ENCODE measurements around the gene NRG3. TPM values are rescaled to one million over a fixed set of nuclear protein-coding genes. Genes with fewer than 3 reads are reported as not detected.

NRG3 gene
- total RNA-seq, 1 experiment from 2014 or later, result not detected

DNA sequence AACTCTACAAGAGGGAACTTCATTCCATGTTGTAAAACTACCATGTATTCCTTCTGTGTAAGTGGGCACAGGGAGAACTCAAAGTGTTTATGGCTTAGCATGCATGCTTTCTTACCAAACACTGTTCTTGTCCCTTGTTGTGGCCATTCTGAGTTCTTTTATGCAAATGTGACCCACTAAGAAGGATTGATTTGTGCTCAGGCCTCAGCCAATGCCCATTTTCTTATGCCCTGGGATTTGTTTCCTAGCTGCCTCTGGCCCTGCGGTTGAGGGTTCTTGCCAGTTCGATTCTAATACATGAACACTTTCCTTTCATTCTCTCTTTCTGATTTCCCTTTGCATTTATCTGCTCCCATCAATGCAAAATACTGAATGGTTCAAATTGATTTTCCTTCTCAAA, 316.7 kb downstream of the NRG3 start:
- intact Hi-C loops (cut with micrococcal nuclease), result no loop called here
- TF ChIP-seq ELF1 (IDR thresholded peaks at IDR 0.05; ENCODE audit: borderline replicate concordance, low read depth), result no peak
- TF ChIP-seq, protein P1, sequence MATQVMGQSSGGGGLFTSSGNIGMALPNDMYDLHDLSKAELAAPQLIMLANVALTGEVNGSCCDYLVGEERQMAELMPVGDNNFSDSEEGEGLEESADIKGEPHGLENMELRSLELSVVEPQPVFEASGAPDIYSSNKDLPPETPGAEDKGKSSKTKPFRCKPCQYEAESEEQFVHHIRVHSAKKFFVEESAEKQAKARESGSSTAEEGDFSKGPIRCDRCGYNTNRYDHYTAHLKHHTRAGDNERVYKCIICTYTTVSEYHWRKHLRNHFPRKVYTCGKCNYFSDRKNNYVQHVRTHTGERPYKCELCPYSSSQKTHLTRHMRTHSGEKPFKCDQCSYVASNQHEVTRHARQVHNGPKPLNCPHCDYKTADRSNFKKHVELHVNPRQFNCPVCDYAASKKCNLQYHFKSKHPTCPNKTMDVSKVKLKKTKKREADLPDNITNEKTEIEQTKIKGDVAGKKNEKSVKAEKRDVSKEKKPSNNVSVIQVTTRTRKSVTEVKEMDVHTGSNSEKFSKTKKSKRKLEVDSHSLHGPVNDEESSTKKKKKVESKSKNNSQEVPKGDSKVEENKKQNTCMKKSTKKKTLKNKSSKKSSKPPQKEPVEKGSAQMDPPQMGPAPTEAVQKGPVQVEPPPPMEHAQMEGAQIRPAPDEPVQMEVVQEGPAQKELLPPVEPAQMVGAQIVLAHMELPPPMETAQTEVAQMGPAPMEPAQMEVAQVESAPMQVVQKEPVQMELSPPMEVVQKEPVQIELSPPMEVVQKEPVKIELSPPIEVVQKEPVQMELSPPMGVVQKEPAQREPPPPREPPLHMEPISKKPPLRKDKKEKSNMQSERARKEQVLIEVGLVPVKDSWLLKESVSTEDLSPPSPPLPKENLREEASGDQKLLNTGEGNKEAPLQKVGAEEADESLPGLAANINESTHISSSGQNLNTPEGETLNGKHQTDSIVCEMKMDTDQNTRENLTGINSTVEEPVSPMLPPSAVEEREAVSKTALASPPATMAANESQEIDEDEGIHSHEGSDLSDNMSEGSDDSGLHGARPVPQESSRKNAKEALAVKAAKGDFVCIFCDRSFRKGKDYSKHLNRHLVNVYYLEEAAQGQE (IDR thresholded peaks at IDR 0.05; ENCODE audit: low read depth), result no peak
- TF ChIP-seq FOSL1 (IDR thresholded peaks at IDR 0.05; ENCODE audit: low read depth), result no peak
- TF ChIP-seq SP1 (IDR thresholded peaks at IDR 0.05; ENCODE audit: low read depth), result no peak
- TF ChIP-seq, protein P2, sequence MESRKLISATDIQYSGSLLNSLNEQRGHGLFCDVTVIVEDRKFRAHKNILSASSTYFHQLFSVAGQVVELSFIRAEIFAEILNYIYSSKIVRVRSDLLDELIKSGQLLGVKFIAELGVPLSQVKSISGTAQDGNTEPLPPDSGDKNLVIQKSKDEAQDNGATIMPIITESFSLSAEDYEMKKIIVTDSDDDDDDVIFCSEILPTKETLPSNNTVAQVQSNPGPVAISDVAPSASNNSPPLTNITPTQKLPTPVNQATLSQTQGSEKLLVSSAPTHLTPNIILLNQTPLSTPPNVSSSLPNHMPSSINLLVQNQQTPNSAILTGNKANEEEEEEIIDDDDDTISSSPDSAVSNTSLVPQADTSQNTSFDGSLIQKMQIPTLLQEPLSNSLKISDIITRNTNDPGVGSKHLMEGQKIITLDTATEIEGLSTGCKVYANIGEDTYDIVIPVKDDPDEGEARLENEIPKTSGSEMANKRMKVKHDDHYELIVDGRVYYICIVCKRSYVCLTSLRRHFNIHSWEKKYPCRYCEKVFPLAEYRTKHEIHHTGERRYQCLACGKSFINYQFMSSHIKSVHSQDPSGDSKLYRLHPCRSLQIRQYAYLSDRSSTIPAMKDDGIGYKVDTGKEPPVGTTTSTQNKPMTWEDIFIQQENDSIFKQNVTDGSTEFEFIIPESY (IDR thresholded peaks at IDR 0.05; ENCODE audit: extremely low read depth, insufficient replicate concordance, low read length), result no peak
- TF ChIP-seq MAX (IDR thresholded peaks at IDR 0.05), result no peak
- H3K9me3 ChIP-seq (ENCODE audit: control insufficient read depth in 1 of 2, insufficient read depth in 1 of 2, low read depth in 1 of 2, low read length in 2 of 2), result peaks cover 5 to 13% of the 10 kb centered on the region in 2 experiments; a peak in 2 of 4 replicates

More for the DNA sequence above, 316.7 kb downstream of the NRG3 start:
- DNase-seq (ENCODE audit: low read depth, low spot score) (no peak), ATAC-seq (no peak)
- Histone ChIP-seq H3K27me3 (ENCODE audit: insufficient read depth, low read length) (no peaks in the 10 kb centered on the region), H3K4me1 (ENCODE audit: control insufficient read depth in 1 of 2, insufficient read depth in 2 of 2, low read length in 2 of 2) (no peaks in the 10 kb centered on the region), H3K9me2 (ENCODE audit: insufficient read depth) (no peaks in the 10 kb centered on the region), H3K36me3 (ENCODE audit: control insufficient read depth in 1 of 2, insufficient read depth in 2 of 2, low read length in 2 of 2) (no peaks in the 10 kb centered on the region), H4K20me1 (ENCODE audit: insufficient read depth) (no peaks in the 10 kb centered on the region), H3K27ac (ENCODE audit: low read depth, low read length) (no peak overlapping the region), H3K9ac (ENCODE audit: low read length) (no peak overlapping the region), H3K4me3 (replicated peaks in 1 of 2; ENCODE audit: low read depth in 1 of 2, low read length in 2 of 2) (no peak overlapping the region), H3K4me2 (ENCODE audit: low read length) (no peak overlapping the region), H2AFZ (ENCODE audit: low read depth, low read length, poor library complexity, severe bottlenecking) (no peak overlapping the region), H3K79me2 (ENCODE audit: insufficient read depth, low read length) (no peaks in the 10 kb centered on the region)
- ChIA-PET POLR2A (no interaction called here), RAD21 (ENCODE audit: low non-redundant PET in 1 of 2, low total read pairs in 2 of 2, uncharacterized antibody in 2 of 2, unreplicated experiment in 2 of 2) (no interaction called here), CTCF (no interaction called here)
- BruUV-seq (replicated peaks), result no TSS peak
